ENCODE data around the gene SSBP4.

DNA sequence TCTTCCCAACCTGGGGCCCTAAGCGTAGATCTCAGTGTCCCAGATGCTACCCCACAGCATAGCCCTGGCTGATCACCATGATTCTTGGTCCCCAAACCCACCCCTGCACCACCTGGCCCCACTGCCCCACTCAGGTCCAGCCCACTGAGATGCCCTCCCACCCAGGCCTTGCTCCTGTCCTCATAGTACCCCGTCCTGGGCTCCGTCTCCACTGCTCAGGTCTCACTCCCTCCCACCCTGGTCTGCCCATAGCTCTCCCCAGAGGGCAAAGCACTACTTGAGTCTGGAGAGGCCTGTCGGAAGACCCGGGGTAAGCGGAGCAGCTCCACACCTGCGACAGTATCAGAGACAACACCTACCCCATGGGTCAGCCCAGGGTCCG is 54.5 kb downstream of the SSBP4 start:
- TF ChIP-seq, protein P1, sequence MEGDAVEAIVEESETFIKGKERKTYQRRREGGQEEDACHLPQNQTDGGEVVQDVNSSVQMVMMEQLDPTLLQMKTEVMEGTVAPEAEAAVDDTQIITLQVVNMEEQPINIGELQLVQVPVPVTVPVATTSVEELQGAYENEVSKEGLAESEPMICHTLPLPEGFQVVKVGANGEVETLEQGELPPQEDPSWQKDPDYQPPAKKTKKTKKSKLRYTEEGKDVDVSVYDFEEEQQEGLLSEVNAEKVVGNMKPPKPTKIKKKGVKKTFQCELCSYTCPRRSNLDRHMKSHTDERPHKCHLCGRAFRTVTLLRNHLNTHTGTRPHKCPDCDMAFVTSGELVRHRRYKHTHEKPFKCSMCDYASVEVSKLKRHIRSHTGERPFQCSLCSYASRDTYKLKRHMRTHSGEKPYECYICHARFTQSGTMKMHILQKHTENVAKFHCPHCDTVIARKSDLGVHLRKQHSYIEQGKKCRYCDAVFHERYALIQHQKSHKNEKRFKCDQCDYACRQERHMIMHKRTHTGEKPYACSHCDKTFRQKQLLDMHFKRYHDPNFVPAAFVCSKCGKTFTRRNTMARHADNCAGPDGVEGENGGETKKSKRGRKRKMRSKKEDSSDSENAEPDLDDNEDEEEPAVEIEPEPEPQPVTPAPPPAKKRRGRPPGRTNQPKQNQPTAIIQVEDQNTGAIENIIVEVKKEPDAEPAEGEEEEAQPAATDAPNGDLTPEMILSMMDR (IDR thresholded peaks at IDR 0.05; ENCODE audit: insufficient read depth, low read depth, low read length): no peak
- no peak for TF ChIP-seq EZH2 (IDR thresholded peaks at IDR 0.05; ENCODE audit: insufficient read depth, low read length)

Data from astrocyte (in vitro differentiated cells and primary cell).